ENCODE measurements around the gene ZNF816. TPM values are rescaled to one million over a fixed set of nuclear protein-coding genes. Genes with fewer than 3 reads are reported as not detected.

ZNF816 gene
- total and polyA plus RNA-seq, 2 donors from 2014 or later, result 4.4 to 16.6 TPM

DNA sequence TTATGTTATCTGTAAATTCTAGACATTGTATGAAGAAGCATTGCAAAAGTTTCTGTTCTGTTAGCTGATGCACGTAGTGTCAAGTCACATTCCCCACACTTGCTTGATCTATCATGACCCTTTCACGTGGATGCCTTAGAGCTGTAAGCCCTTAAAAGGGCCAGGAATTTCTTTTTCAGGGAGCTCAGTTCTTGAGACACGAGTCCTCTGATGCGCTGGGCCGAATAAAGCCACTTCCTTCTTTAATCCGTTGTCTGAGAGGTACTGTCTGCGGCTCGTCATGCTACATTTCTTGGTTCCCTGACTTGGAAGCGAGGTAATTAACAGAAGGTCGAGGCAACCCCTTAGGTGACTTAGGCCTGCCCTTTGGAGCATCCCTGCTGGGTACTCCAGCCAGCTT, 5.8 kb downstream of the ZNF816 start:
- intact Hi-C loops (cut with DNase I), result no loop called here
- Histone ChIP-seq H3K36me3 (ENCODE audit: control insufficient read depth in 2 of 3, insufficient read depth in 3 of 3, low read length in 3 of 3) (peaks cover 11 to 36% (median 15%) of the 10 kb centered on the region in 3 donors), H3K27ac (ENCODE audit: low read depth in 2 of 2, low read length in 2 of 2) (no peak overlapping the region), H3K9me3 (ENCODE audit: control insufficient read depth in 2 of 3, insufficient read depth in 1 of 3, low read length in 3 of 3) (peaks cover 1 to 34% (median 6%) of the 10 kb centered on the region in 3 donors), H3K4me1 (ENCODE audit: control insufficient read depth in 2 of 3, insufficient read depth in 2 of 3, low read depth in 1 of 3, low read length in 3 of 3) (peaks cover 0 to 4% (median 0%) of the 10 kb centered on the region in 3 donors), H3K9ac (ENCODE audit: low read length in 3 of 3) (no peak overlapping the region), H3K4me3 (ENCODE audit: low read length in 3 of 3) (no peak overlapping the region), H3K27me3 (ENCODE audit: control insufficient read depth, insufficient read depth, low read length) (no peaks in the 10 kb centered on the region)
- TF ChIP-seq, protein P1, sequence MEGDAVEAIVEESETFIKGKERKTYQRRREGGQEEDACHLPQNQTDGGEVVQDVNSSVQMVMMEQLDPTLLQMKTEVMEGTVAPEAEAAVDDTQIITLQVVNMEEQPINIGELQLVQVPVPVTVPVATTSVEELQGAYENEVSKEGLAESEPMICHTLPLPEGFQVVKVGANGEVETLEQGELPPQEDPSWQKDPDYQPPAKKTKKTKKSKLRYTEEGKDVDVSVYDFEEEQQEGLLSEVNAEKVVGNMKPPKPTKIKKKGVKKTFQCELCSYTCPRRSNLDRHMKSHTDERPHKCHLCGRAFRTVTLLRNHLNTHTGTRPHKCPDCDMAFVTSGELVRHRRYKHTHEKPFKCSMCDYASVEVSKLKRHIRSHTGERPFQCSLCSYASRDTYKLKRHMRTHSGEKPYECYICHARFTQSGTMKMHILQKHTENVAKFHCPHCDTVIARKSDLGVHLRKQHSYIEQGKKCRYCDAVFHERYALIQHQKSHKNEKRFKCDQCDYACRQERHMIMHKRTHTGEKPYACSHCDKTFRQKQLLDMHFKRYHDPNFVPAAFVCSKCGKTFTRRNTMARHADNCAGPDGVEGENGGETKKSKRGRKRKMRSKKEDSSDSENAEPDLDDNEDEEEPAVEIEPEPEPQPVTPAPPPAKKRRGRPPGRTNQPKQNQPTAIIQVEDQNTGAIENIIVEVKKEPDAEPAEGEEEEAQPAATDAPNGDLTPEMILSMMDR (IDR thresholded peaks at IDR 0.05; ENCODE audit: borderline replicate concordance, extremely low read depth, insufficient read depth), result no peak
- DNase-seq (no peak), FAIRE-seq (no peak)

GRCh38 chr19:52949422-52949821, 13.3 kb downstream of the ZNF816 start:
- H3K36me3 ChIP-seq (ENCODE audit: control insufficient read depth in 2 of 3, insufficient read depth in 3 of 3, low read length in 3 of 3), result peaks cover 27 to 39% (median 30%) of the 10 kb centered on the region in 3 donors
- H3K9ac ChIP-seq (ENCODE audit: low read length in 3 of 3), result no peak overlapping the region
- H3K4me3 ChIP-seq (ENCODE audit: low read length in 3 of 3), result peak overlapping the region in 2 of 3 donors; percentile 10 to 43
- FAIRE-seq (no peak), DNase-seq (no peak)
- no peak overlapping the region for H3K27ac ChIP-seq (ENCODE audit: low read depth in 2 of 2, low read length in 2 of 2)
- peaks cover 10 to 51% (median 41%) of the 10 kb centered on the region in 3 donors for H3K9me3 ChIP-seq (ENCODE audit: control insufficient read depth in 2 of 3, insufficient read depth in 1 of 3, low read length in 3 of 3)
- TF ChIP-seq, protein P1 (IDR thresholded peaks at IDR 0.05; ENCODE audit: borderline replicate concordance, extremely low read depth, insufficient read depth), result no peak
- no peaks in the 10 kb centered on the region for H3K27me3 ChIP-seq (ENCODE audit: control insufficient read depth, insufficient read depth, low read length)
- intact Hi-C loops (cut with DNase I), result no loop called here
- H3K4me1 ChIP-seq (ENCODE audit: control insufficient read depth in 2 of 3, insufficient read depth in 2 of 3, low read depth in 1 of 3, low read length in 3 of 3), result no peaks in the 10 kb centered on the region

- no peak for DNase-seq
- no peaks in the 10 kb centered on the region for H3K27me3 ChIP-seq (ENCODE audit: control insufficient read depth, insufficient read depth, low read length)
- peaks cover 24 to 37% (median 30%) of the 10 kb centered on the region in 3 donors for H3K36me3 ChIP-seq (ENCODE audit: control insufficient read depth in 2 of 3, insufficient read depth in 3 of 3, low read length in 3 of 3)
- H3K4me3 ChIP-seq (ENCODE audit: low read length in 3 of 3), result no peak overlapping the region
- H3K9me3 ChIP-seq (ENCODE audit: control insufficient read depth in 2 of 3, insufficient read depth in 1 of 3, low read length in 3 of 3), result peaks cover 10 to 51% (median 41%) of the 10 kb centered on the region in 3 donors
- FAIRE-seq, result no peak
- no peak overlapping the region for H3K27ac ChIP-seq (ENCODE audit: low read depth in 2 of 2, low read length in 2 of 2)
- peaks cover 0 to 2% (median 0%) of the 10 kb centered on the region in 3 donors for H3K4me1 ChIP-seq (ENCODE audit: control insufficient read depth in 2 of 3, insufficient read depth in 2 of 3, low read depth in 1 of 3, low read length in 3 of 3)
- H3K9ac ChIP-seq (ENCODE audit: low read length in 3 of 3), result no peak overlapping the region
- intact Hi-C loops (cut with DNase I), result no loop called here
- TF ChIP-seq, protein P1 (IDR thresholded peaks at IDR 0.05; ENCODE audit: borderline replicate concordance, extremely low read depth, insufficient read depth), result no peak
Measured at GRCh38 chr19:52948025-52948770, 14.5 kb downstream of the ZNF816 start.

All from kidney (tissue), 14 donors.